ENCODE measurements around the gene TAB2.

DNA sequence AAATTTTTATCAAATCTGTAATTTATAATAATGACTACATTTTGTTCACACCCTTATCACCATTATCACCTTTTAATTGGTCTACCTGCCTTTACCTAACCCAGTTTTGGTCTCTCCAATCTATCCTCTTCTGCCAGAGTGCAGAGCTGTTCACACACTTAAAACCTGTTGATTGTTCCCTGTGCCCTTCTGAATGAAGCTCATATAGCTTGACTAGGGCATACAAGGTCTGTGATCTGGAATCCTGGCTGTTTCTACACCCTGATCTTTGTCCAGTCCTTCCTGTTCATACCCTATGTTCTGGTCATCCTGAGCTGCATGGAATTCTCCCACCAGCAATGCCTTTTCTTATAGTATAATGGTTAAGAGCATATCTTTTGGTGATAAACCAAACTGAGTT is 53.6 kb downstream of the TAB2 start:
- TF ChIP-seq POLR2AphosphoS5 (IDR thresholded peaks at IDR 0.05; ENCODE audit: low read depth, low read length): no peak
- TF ChIP-seq SIN3A (IDR thresholded peaks at IDR 0.05; ENCODE audit: borderline replicate concordance, insufficient read depth, low read length): no peak
- TF ChIP-seq, protein P1, sequence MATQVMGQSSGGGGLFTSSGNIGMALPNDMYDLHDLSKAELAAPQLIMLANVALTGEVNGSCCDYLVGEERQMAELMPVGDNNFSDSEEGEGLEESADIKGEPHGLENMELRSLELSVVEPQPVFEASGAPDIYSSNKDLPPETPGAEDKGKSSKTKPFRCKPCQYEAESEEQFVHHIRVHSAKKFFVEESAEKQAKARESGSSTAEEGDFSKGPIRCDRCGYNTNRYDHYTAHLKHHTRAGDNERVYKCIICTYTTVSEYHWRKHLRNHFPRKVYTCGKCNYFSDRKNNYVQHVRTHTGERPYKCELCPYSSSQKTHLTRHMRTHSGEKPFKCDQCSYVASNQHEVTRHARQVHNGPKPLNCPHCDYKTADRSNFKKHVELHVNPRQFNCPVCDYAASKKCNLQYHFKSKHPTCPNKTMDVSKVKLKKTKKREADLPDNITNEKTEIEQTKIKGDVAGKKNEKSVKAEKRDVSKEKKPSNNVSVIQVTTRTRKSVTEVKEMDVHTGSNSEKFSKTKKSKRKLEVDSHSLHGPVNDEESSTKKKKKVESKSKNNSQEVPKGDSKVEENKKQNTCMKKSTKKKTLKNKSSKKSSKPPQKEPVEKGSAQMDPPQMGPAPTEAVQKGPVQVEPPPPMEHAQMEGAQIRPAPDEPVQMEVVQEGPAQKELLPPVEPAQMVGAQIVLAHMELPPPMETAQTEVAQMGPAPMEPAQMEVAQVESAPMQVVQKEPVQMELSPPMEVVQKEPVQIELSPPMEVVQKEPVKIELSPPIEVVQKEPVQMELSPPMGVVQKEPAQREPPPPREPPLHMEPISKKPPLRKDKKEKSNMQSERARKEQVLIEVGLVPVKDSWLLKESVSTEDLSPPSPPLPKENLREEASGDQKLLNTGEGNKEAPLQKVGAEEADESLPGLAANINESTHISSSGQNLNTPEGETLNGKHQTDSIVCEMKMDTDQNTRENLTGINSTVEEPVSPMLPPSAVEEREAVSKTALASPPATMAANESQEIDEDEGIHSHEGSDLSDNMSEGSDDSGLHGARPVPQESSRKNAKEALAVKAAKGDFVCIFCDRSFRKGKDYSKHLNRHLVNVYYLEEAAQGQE (IDR thresholded peaks at IDR 0.05; ENCODE audit: insufficient read depth in 1 of 2, low read depth in 2 of 2, low read length in 2 of 2): no peak
